DMS53 treated with DMSO at 0.1 percent for 48 hours (cell line): ENCODE results near the gene MACC1.

Source experiments
- DNase-seq: peaks from one replicate; lab custom pipeline; 2025; ENCODE audit not compliant: unreplicated experiment; lab: John Stamatoyannopoulos, UW

Gene MACC1

GRCh38 chr7:20217193-20217948 lies at the start of gene MACC1:
Gene MACC1, minus strand, starts transcription at chr7:20217384. Its CDS starts 55,522 bp downstream, at chr7:20161862.
- DNase-seq = peak; percentile 99

DNA sequence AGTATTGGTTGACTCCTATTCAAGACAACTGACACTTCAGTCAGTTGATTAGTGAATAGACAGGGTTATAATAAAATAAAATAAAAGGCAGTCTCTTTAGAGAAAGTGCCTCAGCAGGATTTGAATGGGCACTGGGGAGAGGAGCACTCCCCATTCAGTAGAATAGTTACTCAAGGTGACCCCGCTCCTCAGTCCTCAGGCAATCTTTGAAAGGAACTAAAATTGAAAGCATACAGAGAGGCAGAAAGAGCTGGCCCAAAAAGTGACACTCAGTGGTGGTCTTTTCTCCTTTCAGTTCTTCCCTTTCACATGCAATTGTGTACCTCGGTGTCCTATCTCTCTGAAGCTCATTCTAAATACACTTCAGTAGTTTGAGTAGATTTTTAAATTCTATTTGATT lies 47.4 kb upstream of the MACC1 start:
- no peak for DNase-seq

- DNase-seq = no peak
These were observed 43.0 kb upstream of the MACC1 start for GRCh38 chr7:20260223-20260622.

- DNase-seq = no peak
These were observed 40.0 kb upstream of the MACC1 start for GRCh38 chr7:20257212-20257611.

DNA sequence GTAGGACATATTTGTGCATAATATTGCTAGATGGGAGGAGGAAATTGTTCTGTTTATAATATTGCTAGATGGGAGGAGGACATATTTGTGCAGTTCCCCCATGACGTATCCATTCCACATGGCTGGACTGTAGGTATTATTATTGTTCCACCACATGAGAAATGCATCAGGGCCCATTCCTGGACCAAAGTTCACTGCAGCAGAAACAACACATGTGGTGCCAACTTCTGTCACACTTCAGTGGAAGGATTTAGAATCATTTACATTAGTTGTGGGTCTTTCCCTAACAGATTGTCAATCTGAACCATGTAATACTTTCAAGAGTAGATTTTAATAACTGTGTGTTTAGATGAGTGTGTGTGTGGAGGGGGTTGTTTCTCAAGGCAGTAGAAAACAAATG lies 32.7 kb upstream of the MACC1 start:
- DNase-seq = peak; percentile 100

GRCh38 chr7:20249376-20249775 lies 32.2 kb upstream of the MACC1 start:
- DNase-seq = no peak

- DNase-seq = no peak
These were observed 29.1 kb upstream of the MACC1 start for GRCh38 chr7:20246236-20246635.

GRCh38 chr7:20244334-20245120 lies 27.3 kb upstream of the MACC1 start:
- no peak for DNase-seq

- peak; percentile 82 for DNase-seq
These were observed 24.7 kb upstream of the MACC1 start for GRCh38 chr7:20241911-20242261.

DNA sequence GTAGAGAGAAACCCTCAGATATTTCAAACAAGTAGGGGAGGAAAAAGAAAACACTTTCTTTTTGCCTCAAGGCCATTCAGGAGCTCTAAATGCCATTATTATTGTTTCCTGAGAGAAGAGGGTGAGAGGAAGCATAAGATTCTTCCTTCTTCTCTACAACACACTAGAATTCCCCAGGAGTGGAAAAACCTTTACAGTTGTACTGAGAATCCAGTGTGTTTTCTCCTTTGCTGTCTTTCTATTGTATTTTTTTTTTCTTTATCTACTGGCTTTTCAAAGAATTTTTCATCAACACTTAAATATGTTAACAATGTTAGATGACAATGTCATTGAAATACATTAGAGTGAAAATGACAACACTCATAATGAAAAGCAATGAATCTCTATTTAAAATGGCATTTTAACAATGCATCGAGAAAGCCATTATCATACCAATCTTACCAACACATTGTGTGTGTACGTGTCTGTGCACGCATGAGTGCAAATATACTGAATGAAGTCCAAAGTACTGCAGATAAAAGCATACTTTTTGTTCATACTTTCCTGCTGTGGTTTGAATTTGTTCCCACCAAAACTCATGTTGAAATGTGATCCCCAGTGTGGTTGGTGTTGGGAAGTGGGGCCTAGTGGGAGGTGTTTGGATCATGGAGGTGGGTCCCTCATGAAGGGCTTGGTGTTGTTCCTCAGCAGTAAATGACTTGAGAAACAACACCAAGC lies 24.2 kb upstream of the MACC1 start:
- DNase-seq = peak; percentile 73

DNA sequence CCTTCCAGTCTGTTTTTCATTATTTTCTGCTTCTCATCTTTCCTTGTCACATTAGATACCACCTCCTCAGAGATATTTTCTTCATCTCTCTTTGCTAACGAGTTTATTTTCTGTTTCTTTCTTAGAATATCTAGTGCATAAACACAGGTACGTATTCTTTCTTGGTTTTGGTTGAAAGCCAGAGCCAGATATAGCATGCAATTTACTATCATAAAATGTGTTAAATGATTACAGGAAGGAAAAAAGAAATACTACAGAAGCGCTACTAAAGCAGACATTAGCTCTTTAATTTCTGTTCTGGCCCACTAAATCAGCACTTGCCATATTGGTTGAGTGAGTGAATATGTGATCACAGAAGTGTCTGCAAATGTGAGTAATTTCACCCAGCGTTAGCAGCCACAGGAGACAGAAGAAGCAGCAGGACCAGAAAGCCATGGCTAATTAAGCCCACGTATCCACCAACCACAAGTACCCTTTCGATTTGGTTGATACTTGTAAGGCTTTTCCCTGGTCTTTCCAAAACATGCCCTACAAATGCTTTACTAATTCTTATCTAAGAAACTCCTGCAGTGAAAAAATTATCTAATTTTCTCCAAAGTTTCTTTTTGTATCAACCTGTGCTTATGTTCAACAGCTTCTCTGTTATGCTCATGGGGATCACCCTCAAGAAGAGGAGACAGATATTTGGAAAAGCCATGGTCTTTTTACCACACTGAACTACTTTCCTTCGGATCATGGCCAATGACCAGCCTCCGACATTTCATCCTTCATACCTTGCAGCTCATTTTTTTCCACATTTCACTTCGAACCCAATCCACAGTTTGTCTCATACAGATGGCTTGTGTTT lies 23.1 kb upstream of the MACC1 start:
- no peak for DNase-seq

- no peak for DNase-seq
These were observed 21.7 kb upstream of the MACC1 start for GRCh38 chr7:20238754-20239324.

DNA sequence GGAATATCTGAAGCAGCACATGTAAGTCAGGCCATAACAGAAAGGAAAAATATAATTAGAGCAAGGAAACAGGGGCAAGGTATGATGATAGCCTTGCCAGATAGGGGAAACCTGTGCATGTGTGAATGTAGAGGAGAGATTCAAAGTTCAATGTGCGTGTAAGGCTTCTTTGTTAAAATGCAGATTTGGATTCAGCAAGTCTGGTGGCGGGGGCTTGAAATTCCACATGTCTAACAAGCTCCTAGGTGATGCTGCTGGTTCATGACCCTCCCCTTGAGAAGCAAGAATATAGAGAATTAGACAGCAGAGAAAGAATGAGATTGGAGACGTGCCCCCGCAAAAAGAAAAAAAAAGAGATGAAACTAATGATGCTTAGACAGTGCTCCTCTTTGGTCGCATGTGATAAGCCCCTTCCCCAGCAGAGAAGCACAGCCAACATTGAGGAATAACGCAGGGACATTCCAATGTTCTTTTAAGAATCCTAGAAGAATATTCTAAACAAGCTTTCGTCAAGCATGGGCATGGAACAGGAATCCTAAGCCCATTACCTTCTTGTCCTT lies 21.1 kb upstream of the MACC1 start:
- DNase-seq = no peak

- DNase-seq = no peak
These were observed 20.4 kb upstream of the MACC1 start for GRCh38 chr7:20237464-20238193.

GRCh38 chr7:20236790-20237189 lies 19.6 kb upstream of the MACC1 start:
- no peak for DNase-seq

DNA sequence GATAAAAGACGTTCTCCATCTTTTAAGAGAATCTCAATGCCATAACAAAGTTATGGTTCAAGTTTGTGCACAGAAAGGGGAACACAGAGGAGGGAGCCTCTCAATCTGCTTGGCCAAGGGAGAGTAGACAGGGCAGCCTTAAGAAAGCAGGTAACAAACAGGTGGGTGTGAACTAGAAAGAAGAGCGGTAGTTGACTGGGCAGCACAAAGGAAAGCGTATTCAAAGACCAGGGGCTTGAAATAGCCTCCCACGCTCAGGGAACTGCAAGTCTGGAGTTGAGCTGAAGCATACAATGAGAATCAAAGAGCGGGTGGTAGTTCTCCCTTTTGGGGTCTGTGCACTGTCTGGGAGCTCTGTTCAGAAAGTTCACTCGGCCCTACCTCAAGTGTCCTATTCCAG lies 18.9 kb upstream of the MACC1 start:
- DNase-seq = no peak

DNA sequence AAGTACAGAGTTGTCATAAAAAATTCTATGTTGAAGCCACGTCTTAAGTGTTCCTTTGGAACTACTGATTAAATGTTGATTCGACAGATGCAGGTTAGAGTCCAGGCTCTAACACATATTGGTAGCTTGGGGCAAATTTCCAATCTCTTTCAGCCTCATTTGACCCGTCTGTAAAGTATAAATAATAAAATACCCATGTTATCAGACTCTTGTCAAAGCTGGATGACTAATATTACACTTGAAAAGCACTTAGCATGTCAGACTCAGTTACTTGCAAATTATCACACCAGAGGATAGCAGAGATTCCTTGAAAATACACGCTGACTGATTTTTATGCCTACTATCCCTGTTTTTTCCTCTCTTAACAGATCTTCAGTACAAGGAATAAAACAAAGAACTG lies 18.1 kb upstream of the MACC1 start:
- no peak for DNase-seq

DNA sequence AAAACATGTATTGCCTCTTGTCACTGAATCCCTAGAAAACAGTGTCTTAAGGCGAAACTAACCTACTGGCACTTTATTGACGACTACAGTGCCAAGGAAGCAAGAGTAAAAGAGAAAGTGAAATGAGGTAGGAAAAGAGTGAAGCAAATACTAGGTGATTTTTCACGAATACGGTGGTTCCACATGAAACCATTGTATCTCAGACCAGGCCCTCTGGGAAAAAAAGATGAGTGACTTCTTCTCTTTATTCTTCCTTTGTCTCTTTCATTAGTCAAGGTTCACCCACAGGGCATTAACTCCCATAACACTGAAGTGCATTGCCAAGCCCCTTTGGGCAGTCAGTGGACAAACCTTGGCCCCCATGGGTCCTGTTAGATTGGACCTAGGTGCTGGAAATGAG lies 16.2 kb upstream of the MACC1 start:
- DNase-seq = no peak

GRCh38 chr7:20232848-20233247 lies 15.7 kb upstream of the MACC1 start:
- DNase-seq = no peak
